DND-41 (cell line): ENCODE results near the gene XCR1.
A peak's percentile ranks its signal among the peaks of the same experiment; 100 is the strongest.

ENCODE experiments used
- ATAC-seq: fragments of 200-7000 bp; cut with Tn5 transposase; 3 replicates; pipeline ENCODE4 v1.9.1; 2021; ENCODE audit warnings: low read depth; ENCODE audit not compliant: insufficient read depth
- DNase-seq: peaks from one replicate; pipeline ENCODE4 v3.0.0-alpha.2; 2020
- H2AFZ ChIP-seq: 2 replicates; pipeline ENCODE4 v1.6.0; 2012; ENCODE audit warnings: low read depth, low read length
- H3K27ac ChIP-seq: 2 replicates; pipeline ENCODE4 v1.5.1; 2012; ENCODE audit warnings: low read length, inconsistent platforms
- H3K27me3 ChIP-seq: fragments of 200-600 bp; sonication (generic); 2 replicates; pipeline ENCODE4 v1.6.0; 2012; ENCODE audit warnings: low read length, mild to moderate bottlenecking, inconsistent platforms; ENCODE audit not compliant: insufficient read depth, poor library complexity
- H3K36me3 ChIP-seq: 2 replicates; pipeline ENCODE4 v1.5.1; 2012; ENCODE audit warnings: low read length, inconsistent platforms; ENCODE audit not compliant: insufficient read depth
- H3K4me1 ChIP-seq: 2 replicates; pipeline ENCODE4 v1.5.1; 2012; ENCODE audit warnings: mild to moderate bottlenecking, low read length; ENCODE audit not compliant: insufficient read depth
- H3K4me2 ChIP-seq: 2 replicates; pipeline ENCODE4 v1.6.0; 2012; ENCODE audit warnings: mild to moderate bottlenecking, moderate library complexity, low read length, inconsistent platforms; ENCODE audit not compliant: insufficient read depth
- H3K4me3 ChIP-seq, 2 experiments: fragments of 200-600 bp in 1 of 2; shearing (Covaris generic) in 1 of 2; 2 replicates each; pipeline ENCODE4 v1.5.1; 2012 to 2016; ENCODE audit warnings: inconsistent platforms in 2 of 2, low read length in 2 of 2, mild to moderate bottlenecking in 2 of 2, low read depth in 1 of 2, moderate library complexity in 1 of 2
- H3K79me2 ChIP-seq: 2 replicates; pipeline ENCODE4 v1.6.0; 2012; ENCODE audit warnings: low read length, inconsistent platforms; ENCODE audit not compliant: insufficient read depth
- H3K9ac ChIP-seq: 2 replicates; pipeline ENCODE4 v1.6.0; 2012; ENCODE audit warnings: low read depth, mild to moderate bottlenecking, inconsistent platforms, low read length, moderate library complexity
- H3K9me3 ChIP-seq: 2 replicates; pipeline ENCODE4 v1.5.1; 2012; ENCODE audit warnings: low read length, moderate library complexity, mild to moderate bottlenecking, inconsistent platforms; ENCODE audit not compliant: insufficient read depth, severe bottlenecking
- H4K20me1 ChIP-seq: 2 replicates; pipeline ENCODE4 v1.6.0; 2012; ENCODE audit warnings: low read length; ENCODE audit not compliant: insufficient read depth
- CTCF ChIP-seq: IDR thresholded peaks from 2 replicates; pipeline ENCODE4 v1.5.1; 2012; ENCODE audit warnings: borderline replicate concordance, low read length, moderate library complexity, mild to moderate bottlenecking; ENCODE audit not compliant: poor library complexity, severe bottlenecking; ENCODE audit errors: extremely low read depth
- EZH2 ChIP-seq: IDR thresholded peaks from 3 replicates; pipeline ENCODE4 v1.6.1; 2012; ENCODE audit warnings: borderline replicate concordance, low read depth, mild to moderate bottlenecking, moderate library complexity, low read length, inconsistent platforms; ENCODE audit not compliant: severe bottlenecking

Gene XCR1

GRCh38 chr3:46065750-46066256 lies 38.5 kb upstream of the XCR1 start:
- no peaks in the 10 kb centered on the region for H3K79me2 ChIP-seq
- H3K4me2 ChIP-seq: peak overlapping the region; percentile 18
- H3K9ac ChIP-seq: peak overlapping the region; percentile 9; the same call in 1 of the 2 replicates
- ATAC-seq (no peak), DNase-seq (no peak)
- peaks cover 66% of the 10 kb centered on the region for H3K4me1 ChIP-seq
- H3K36me3 ChIP-seq: no peaks in the 10 kb centered on the region
- H3K9me3 ChIP-seq: no peaks in the 10 kb centered on the region
- no peak overlapping the region for H2AFZ ChIP-seq
- H3K27me3 ChIP-seq: no peaks in the 10 kb centered on the region
- no peaks in the 10 kb centered on the region for H4K20me1 ChIP-seq
- TF ChIP-seq CTCF: no peak
- TF ChIP-seq EZH2: no peak
- H3K27ac ChIP-seq: peak overlapping the region; percentile 66
- no peak overlapping the region for H3K4me3 ChIP-seq

GRCh38 chr3:46065294-46065705 lies 38.0 kb upstream of the XCR1 start:
- peak; percentile 93 for DNase-seq

GRCh38 chr3:46062679-46063078 lies 35.4 kb upstream of the XCR1 start:
- Histone ChIP-seq H3K36me3 (no peaks in the 10 kb centered on the region), H3K4me3 (no peak overlapping the region), H2AFZ (no peak overlapping the region), H3K4me1 (peaks cover 36% of the 10 kb centered on the region), H3K9me3 (no peaks in the 10 kb centered on the region), H3K27me3 (no peaks in the 10 kb centered on the region), H3K79me2 (no peaks in the 10 kb centered on the region), H3K27ac (no peak overlapping the region), H3K9ac (no peak overlapping the region), H4K20me1 (no peaks in the 10 kb centered on the region), H3K4me2 (no peak overlapping the region)
- DNase-seq (no peak), ATAC-seq (no peak)
- TF ChIP-seq EZH2 (no peak), CTCF (no peak)

More at GRCh38 chr3:46065294-46065705, 38.0 kb upstream of the XCR1 start:
- Histone ChIP-seq H3K36me3 (no peaks in the 10 kb centered on the region), H3K4me2 (peak overlapping the region; percentile 18), H2AFZ (no peak overlapping the region), H3K79me2 (no peaks in the 10 kb centered on the region), H3K9ac (peak overlapping the region; percentile 9; the same call in 1 of the 2 replicates), H3K9me3 (no peaks in the 10 kb centered on the region), H3K27me3 (no peaks in the 10 kb centered on the region), H3K4me3 (no peak overlapping the region), H4K20me1 (no peaks in the 10 kb centered on the region), H3K27ac (peak overlapping the region; percentile 66), H3K4me1 (peaks cover 61% of the 10 kb centered on the region)
- TF ChIP-seq EZH2: no peak
- TF ChIP-seq CTCF: no peak
- peak; percentile 94 for ATAC-seq

- Histone ChIP-seq H3K79me2 (no peaks in the 10 kb centered on the region), H3K27me3 (no peaks in the 10 kb centered on the region)
Measured at GRCh38 chr3:46061887-46062286, 34.6 kb upstream of the XCR1 start.

More at GRCh38 chr3:46061887-46062286, 34.6 kb upstream of the XCR1 start:
- Histone ChIP-seq H2AFZ (no peak overlapping the region), H4K20me1 (no peaks in the 10 kb centered on the region), H3K27ac (no peak overlapping the region), H3K9ac (no peak overlapping the region), H3K4me3 (no peak overlapping the region), H3K4me2 (no peak overlapping the region), H3K4me1 (peaks cover 28% of the 10 kb centered on the region), H3K36me3 (no peaks in the 10 kb centered on the region), H3K9me3 (no peaks in the 10 kb centered on the region)
- no peak for TF ChIP-seq EZH2
- TF ChIP-seq CTCF: no peak
- DNase-seq: no peak
- no peak for ATAC-seq
